Measurements from ENCODE around the gene FILIP1. TPM values are rescaled to one million over a fixed set of nuclear protein-coding genes. Genes with fewer than 3 reads are reported as not detected.

FILIP1 gene
- total and polyA plus RNA-seq, 2 donors from 2014 or later: 0.80 to 4.6 TPM

GRCh38 chr6:75497994-75498393 is 4.4 kb upstream of the FILIP1 start:
- no peak overlapping the region for H3K9ac ChIP-seq (ENCODE audit: low read length in 3 of 3)
- FAIRE-seq: peak; percentile 68

GRCh38 chr6:75495011-75495410 is 1.4 kb upstream of the FILIP1 start:
- H3K9ac ChIP-seq (ENCODE audit: low read length in 3 of 3): no peak overlapping the region
- H3K9me3 ChIP-seq (ENCODE audit: control insufficient read depth in 2 of 3, insufficient read depth in 1 of 3, low read length in 3 of 3): no peaks in the 10 kb centered on the region
- no peak for FAIRE-seq
- no peak overlapping the region for H3K4me3 ChIP-seq (ENCODE audit: low read length in 3 of 3)
- intact Hi-C loops (cut with DNase I): no loop called here
- no peaks in the 10 kb centered on the region for H3K36me3 ChIP-seq (ENCODE audit: control insufficient read depth in 2 of 3, insufficient read depth in 3 of 3, low read length in 3 of 3)
- no peak for TF ChIP-seq CTCF (IDR thresholded peaks at IDR 0.05; ENCODE audit: borderline replicate concordance, extremely low read depth, insufficient read depth)
- no peaks in the 10 kb centered on the region for H3K4me1 ChIP-seq (ENCODE audit: control insufficient read depth in 2 of 3, insufficient read depth in 2 of 3, low read depth in 1 of 3, low read length in 3 of 3)
- H3K27ac ChIP-seq (ENCODE audit: low read depth in 2 of 2, low read length in 2 of 2): no peak overlapping the region
- DNase-seq: no peak
- no peaks in the 10 kb centered on the region for H3K27me3 ChIP-seq (ENCODE audit: control insufficient read depth, insufficient read depth, low read length)

More at GRCh38 chr6:75497994-75498393, 4.4 kb upstream of the FILIP1 start:
- no peak for TF ChIP-seq CTCF (IDR thresholded peaks at IDR 0.05; ENCODE audit: borderline replicate concordance, extremely low read depth, insufficient read depth)
- no peaks in the 10 kb centered on the region for H3K9me3 ChIP-seq (ENCODE audit: control insufficient read depth in 2 of 3, insufficient read depth in 1 of 3, low read length in 3 of 3)
- no peaks in the 10 kb centered on the region for H3K36me3 ChIP-seq (ENCODE audit: control insufficient read depth in 2 of 3, insufficient read depth in 3 of 3, low read length in 3 of 3)
- intact Hi-C loops (cut with DNase I): no loop called here
- no peaks in the 10 kb centered on the region for H3K27me3 ChIP-seq (ENCODE audit: control insufficient read depth, insufficient read depth, low read length)
- no peak overlapping the region for H3K27ac ChIP-seq (ENCODE audit: low read depth in 2 of 2, low read length in 2 of 2)
- H3K4me3 ChIP-seq (ENCODE audit: low read length in 3 of 3): no peak overlapping the region
- H3K4me1 ChIP-seq (ENCODE audit: control insufficient read depth in 2 of 3, insufficient read depth in 2 of 3, low read depth in 1 of 3, low read length in 3 of 3): no peaks in the 10 kb centered on the region
- DNase-seq: no peak

GRCh38 chr6:75494290-75494689 is 690 bp upstream of the FILIP1 start:
- Histone ChIP-seq H3K9ac (ENCODE audit: low read length in 3 of 3) (peak overlapping the region in 1 of 3 donors; percentile 29), H3K4me1 (ENCODE audit: control insufficient read depth in 2 of 3, insufficient read depth in 2 of 3, low read depth in 1 of 3, low read length in 3 of 3) (no peaks in the 10 kb centered on the region), H3K27me3 (ENCODE audit: control insufficient read depth, insufficient read depth, low read length) (no peaks in the 10 kb centered on the region), H3K36me3 (ENCODE audit: control insufficient read depth in 2 of 3, insufficient read depth in 3 of 3, low read length in 3 of 3) (no peaks in the 10 kb centered on the region), H3K27ac (ENCODE audit: low read depth in 2 of 2, low read length in 2 of 2) (peak overlapping the region in 1 of 2 donors; percentile 20), H3K9me3 (ENCODE audit: control insufficient read depth in 2 of 3, insufficient read depth in 1 of 3, low read length in 3 of 3) (no peaks in the 10 kb centered on the region), H3K4me3 (ENCODE audit: low read length in 3 of 3) (peak overlapping the region in 1 of 3 donors; percentile 58)
- TF ChIP-seq CTCF (IDR thresholded peaks at IDR 0.05; ENCODE audit: borderline replicate concordance, extremely low read depth, insufficient read depth): no peak
- DNase-seq (peak in 1 of 5 donors; percentile 8), FAIRE-seq (no peak)
- intact Hi-C loops (cut with DNase I): no loop called here

Data from kidney (tissue), 14 donors.